ENCODE measurements around the gene COBL.

Gene COBL

GRCh38 chr7:51263631-51264484 lies 52.8 kb downstream of the COBL start:
- Histone ChIP-seq H3K4me3 (ENCODE audit: low read length, poor library complexity, severe bottlenecking) (no peak overlapping the region), H3K27me3 (ENCODE audit: insufficient read depth, low read length, poor library complexity, severe bottlenecking) (no peaks in the 10 kb centered on the region), H3K79me2 (ENCODE audit: insufficient read depth, low read length) (no peaks in the 10 kb centered on the region), H3K4me1 (ENCODE audit: insufficient read depth, low read length, poor library complexity, severe bottlenecking) (no peaks in the 10 kb centered on the region), H3K9me3 (ENCODE audit: insufficient read depth, low read depth, low read length) (no peaks in the 10 kb centered on the region), H3K9ac (ENCODE audit: low read depth, low read length, poor library complexity, severe bottlenecking) (no peak overlapping the region), H4K20me1 (ENCODE audit: insufficient read depth, low read length, poor library complexity, severe bottlenecking) (no peaks in the 10 kb centered on the region), H3K4me2 (ENCODE audit: low read depth, low read length, poor library complexity, severe bottlenecking) (no peak overlapping the region), H3K9me2 (replicated peaks; ENCODE audit: low read depth, low read length) (no peaks in the 10 kb centered on the region), H3K36me3 (ENCODE audit: insufficient read depth, low read length) (no peaks in the 10 kb centered on the region), H3F3A (ENCODE audit: low read depth) (no peaks in the 10 kb centered on the region), H2AFZ (ENCODE audit: low read length) (no peak overlapping the region)
- TF ChIP-seq CTCF (conservative IDR thresholded peaks at IDR 0.05; ENCODE audit: low read length) (no peak), EZH2phosphoT487 (IDR thresholded peaks at IDR 0.05; ENCODE audit: borderline replicate concordance) (no peak)

GRCh38 chr7:51262796-51263531 lies 53.6 kb downstream of the COBL start:
- TF ChIP-seq CTCF (conservative IDR thresholded peaks at IDR 0.05; ENCODE audit: low read length) (no peak), EZH2phosphoT487 (IDR thresholded peaks at IDR 0.05; ENCODE audit: borderline replicate concordance) (no peak)
- Histone ChIP-seq H3K36me3 (ENCODE audit: insufficient read depth, low read length) (no peaks in the 10 kb centered on the region), H3K9me2 (replicated peaks; ENCODE audit: low read depth, low read length) (no peaks in the 10 kb centered on the region), H3K9ac (ENCODE audit: low read depth, low read length, poor library complexity, severe bottlenecking) (no peak overlapping the region), H3K79me2 (ENCODE audit: insufficient read depth, low read length) (no peaks in the 10 kb centered on the region), H3K9me3 (ENCODE audit: insufficient read depth, low read depth, low read length) (no peaks in the 10 kb centered on the region), H3F3A (ENCODE audit: low read depth) (no peaks in the 10 kb centered on the region), H3K4me3 (ENCODE audit: low read length, poor library complexity, severe bottlenecking) (no peak overlapping the region), H4K20me1 (ENCODE audit: insufficient read depth, low read length, poor library complexity, severe bottlenecking) (no peaks in the 10 kb centered on the region), H2AFZ (ENCODE audit: low read length) (no peak overlapping the region), H3K4me2 (ENCODE audit: low read depth, low read length, poor library complexity, severe bottlenecking) (no peak overlapping the region), H3K27me3 (ENCODE audit: insufficient read depth, low read length, poor library complexity, severe bottlenecking) (no peaks in the 10 kb centered on the region), H3K4me1 (ENCODE audit: insufficient read depth, low read length, poor library complexity, severe bottlenecking) (no peaks in the 10 kb centered on the region)

- no peak overlapping the region for H3K4me3 ChIP-seq (ENCODE audit: low read length, poor library complexity, severe bottlenecking)
- H4K20me1 ChIP-seq (ENCODE audit: insufficient read depth, low read length, poor library complexity, severe bottlenecking), result no peaks in the 10 kb centered on the region
- TF ChIP-seq CTCF (conservative IDR thresholded peaks at IDR 0.05; ENCODE audit: low read length) (no peak), EZH2phosphoT487 (IDR thresholded peaks at IDR 0.05; ENCODE audit: borderline replicate concordance) (no peak)
- H3K27me3 ChIP-seq (ENCODE audit: insufficient read depth, low read length, poor library complexity, severe bottlenecking), result no peaks in the 10 kb centered on the region
- no peaks in the 10 kb centered on the region for H3K4me1 ChIP-seq (ENCODE audit: insufficient read depth, low read length, poor library complexity, severe bottlenecking)
- no peaks in the 10 kb centered on the region for H3K9me3 ChIP-seq (ENCODE audit: insufficient read depth, low read depth, low read length)
- no peak overlapping the region for H2AFZ ChIP-seq (ENCODE audit: low read length)
- no peaks in the 10 kb centered on the region for H3K9me2 ChIP-seq (replicated peaks; ENCODE audit: low read depth, low read length)
- H3F3A ChIP-seq (ENCODE audit: low read depth), result no peaks in the 10 kb centered on the region
- H3K79me2 ChIP-seq (ENCODE audit: insufficient read depth, low read length), result no peaks in the 10 kb centered on the region
- no peaks in the 10 kb centered on the region for H3K36me3 ChIP-seq (ENCODE audit: insufficient read depth, low read length)
- H3K4me2 ChIP-seq (ENCODE audit: low read depth, low read length, poor library complexity, severe bottlenecking), result no peak overlapping the region
- H3K9ac ChIP-seq (ENCODE audit: low read depth, low read length, poor library complexity, severe bottlenecking), result no peak overlapping the region
Observed at GRCh38 chr7:51261950-51262795, 54.4 kb downstream of the COBL start.

Measured in Loucy (cell line).